SK-N-SH (cell line): ENCODE results near the gene COBL. TPM values are rescaled to one million over a fixed set of nuclear protein-coding genes. Genes with fewer than 3 reads are reported as not detected.

Source experiments
- CTCF ChIA-PET: fragments of 300-600, 350-600 bp; formaldehyde crosslinking; extraction: SDS; loops from one replicate; lab custom pipeline; 2021; lab: Yijun Ruan, JAX
- POLR2A ChIA-PET: fragments of 350-600 bp; sonication (Branson Sonifier 250); formaldehyde crosslinking; extraction: SDS; loops from one replicate; lab custom pipeline; 2020; ENCODE audit warnings: antibody characterized with exemption, inconsistent platforms; lab: Yijun Ruan, JAX
- DNase-seq: peaks from one replicate; pipeline ENCODE4 v3.0.0; 2012
- H2AFZ ChIP-seq: fragments of 200-600 bp; sonication (generic); 2 replicates; pipeline ENCODE4 v1.8.1; 2016; ENCODE audit warnings: antibody characterized with exemption, mild to moderate bottlenecking, low read depth
- H3F3A ChIP-seq: fragments of 200-600 bp; sonication (generic); replicated peaks from 2 replicates; pipeline ENCODE3; 2016; ENCODE audit warnings: antibody characterized with exemption, mild to moderate bottlenecking; ENCODE audit not compliant: insufficient read depth
- H3K27ac ChIP-seq, 2 experiments: fragments of 200-500 bp in 1 of 2; fragments of 200-600 bp in 1 of 2; sonication (Bioruptor generic) in 1 of 2; sonication (generic), shearing (Covaris generic) in 1 of 2; 2 replicates each; pipeline versions ENCODE4 v1.5.1 to v1.6.1; 2014 to 2016; ENCODE audit warnings: low read depth in 2 of 2, inconsistent platforms in 1 of 2, low read length in 1 of 2, mild to moderate bottlenecking in 1 of 2, mixed read lengths in 1 of 2
- H3K27me3 ChIP-seq: fragments of 200-600 bp; sonication (generic), shearing (Covaris generic); 2 replicates; pipeline ENCODE4 v1.6.1; 2016; ENCODE audit warnings: mixed run types; ENCODE audit not compliant: insufficient read depth
- H3K36me3 ChIP-seq, 2 experiments: fragments of 200-500 bp in 1 of 2; fragments of 200-600 bp in 1 of 2; sonication (Bioruptor generic) in 1 of 2; sonication (generic) in 1 of 2; replicated peaks in 1 of 2; 2 replicates each; pipeline versions ENCODE3 to v1.5.1; 2014 to 2016; ENCODE audit warnings: low read length in 1 of 2, mild to moderate bottlenecking in 1 of 2; ENCODE audit not compliant: insufficient read depth in 2 of 2, control insufficient read depth in 1 of 2
- H3K4me1 ChIP-seq, 2 experiments: fragments of 200-500 bp in 1 of 2; fragments of 200-600 bp in 1 of 2; sonication (Bioruptor generic) in 1 of 2; sonication (generic), shearing (Covaris generic) in 1 of 2; 2 replicates each; pipeline versions ENCODE4 v1.5.1 to v1.6.1; 2014 to 2016; ENCODE audit warnings: low read depth in 1 of 2, low read length in 1 of 2, mixed run types in 1 of 2; ENCODE audit not compliant: insufficient read depth in 2 of 2, control insufficient read depth in 1 of 2
- H3K4me2 ChIP-seq: fragments of 200-600 bp; sonication (generic), shearing (Covaris generic); 2 replicates; pipeline ENCODE4 v1.6.1; 2017; ENCODE audit warnings: mixed run types
- H3K4me3 ChIP-seq, 2 experiments: fragments of 200-500 bp in 1 of 2; fragments of 200-600 bp in 1 of 2; sonication (Bioruptor generic) in 1 of 2; sonication (generic), shearing (Covaris generic) in 1 of 2; 2 replicates each; pipeline versions ENCODE4 v1.5.1 to v1.8.1; 2014 to 2016; ENCODE audit warnings: low read depth in 2 of 2, inconsistent platforms in 1 of 2, low read length in 1 of 2, mild to moderate bottlenecking in 1 of 2, mixed read lengths in 1 of 2, moderate library complexity in 1 of 2
- H3K79me2 ChIP-seq: fragments of 200-600 bp; sonication (generic); 2 replicates; pipeline ENCODE4 v1.8.1; 2017; ENCODE audit warnings: mild to moderate bottlenecking; ENCODE audit not compliant: insufficient read depth
- H3K9ac ChIP-seq: fragments of 200-600 bp; sonication (generic); 2 replicates; pipeline ENCODE4 v1.6.1; 2017; ENCODE audit warnings: mixed run types
- H3K9me2 ChIP-seq: fragments of 200-600 bp; sonication (generic); 2 replicates; pipeline ENCODE4 v1.6.1; 2017; ENCODE audit warnings: mixed run types
- H3K9me3 ChIP-seq: fragments of 200-600 bp; sonication (generic); 2 replicates; pipeline ENCODE4 v1.6.1; 2017; ENCODE audit warnings: mixed run types, mild to moderate bottlenecking, moderate library complexity
- H4K20me1 ChIP-seq: fragments of 200-600 bp; sonication (generic); 2 replicates; pipeline ENCODE4 v1.6.1; 2017; ENCODE audit warnings: mild to moderate bottlenecking, mixed run types; ENCODE audit not compliant: insufficient read depth
- CTCF ChIP-seq: fragments of 200-600 bp; sonication (generic); IDR thresholded peaks from 2 replicates; pipeline ENCODE4 v1.6.1; 2017; ENCODE audit warnings: antibody characterized with exemption, mild to moderate bottlenecking, moderate library complexity
- ELF1 ChIP-seq: IDR thresholded peaks from 2 replicates; pipeline ENCODE4 v1.4.0; 2012
- FOSL2 ChIP-seq: IDR thresholded peaks from 2 replicates; pipeline ENCODE4 v1.4.0; 2012; ENCODE audit warnings: low read depth, mild to moderate bottlenecking, moderate library complexity, borderline replicate concordance
- GABPA ChIP-seq: IDR thresholded peaks from 2 replicates; pipeline ENCODE4 v1.4.0; 2012; ENCODE audit warnings: low read depth, mild to moderate bottlenecking
- GATA2 ChIP-seq: sonication (generic); formaldehyde crosslinking; IDR thresholded peaks from 2 replicates; pipeline ENCODE4 v1.5.0; 2020; ENCODE audit warnings: mild to moderate bottlenecking, missing genetic modification reagents
- JUND ChIP-seq: IDR thresholded peaks from 2 replicates; pipeline ENCODE4 v1.4.0; 2012
- MEF2A ChIP-seq: IDR thresholded peaks from 2 replicates; pipeline ENCODE4 v1.4.0; 2012; ENCODE audit warnings: low read depth, borderline replicate concordance
- NRF1 ChIP-seq: IDR thresholded peaks from 2 replicates; pipeline ENCODE4 v1.6.1; 2012; ENCODE audit warnings: low read depth, mild to moderate bottlenecking, low read length
- RAD21 ChIP-seq: IDR thresholded peaks from 2 replicates; pipeline ENCODE4 v1.6.1; 2012; ENCODE audit warnings: mild to moderate bottlenecking, low read length
- SMC3 ChIP-seq: IDR thresholded peaks from 2 replicates; pipeline ENCODE4 v1.6.1; 2012; ENCODE audit warnings: low read depth, low read length, improper control_type of control experiment
- TCF12 ChIP-seq: IDR thresholded peaks from 2 replicates; pipeline ENCODE4 v1.4.0; 2012
- WGBS: methylation state at CpG from one replicate; pipeline ENCODE4 v1.1.6; 2017; ENCODE audit warnings: low lambda C conversion rate; 5-methylcytosine and 5-hydroxymethylcytosine counted together
- polyA plus RNA-seq, 3 experiments: library from polyadenylated mRNA; depleted of rRNA; stranded (reverse); fragments of >200 nt; gene quantifications; 2 replicates each; pipeline ENCODE4 v1.2.3, GENCODE V29; 2012

Gene COBL
- polyA plus RNA-seq, 1 of the 3 experiments (the other 2 are of a cell fraction) = under 0.01 TPM

- TF ChIP-seq CTCF (no peak), FOSL2 (no peak)
These were observed 39.6 kb downstream of the COBL start (continued) for GRCh38 chr7:51276967-51277366.

DNA sequence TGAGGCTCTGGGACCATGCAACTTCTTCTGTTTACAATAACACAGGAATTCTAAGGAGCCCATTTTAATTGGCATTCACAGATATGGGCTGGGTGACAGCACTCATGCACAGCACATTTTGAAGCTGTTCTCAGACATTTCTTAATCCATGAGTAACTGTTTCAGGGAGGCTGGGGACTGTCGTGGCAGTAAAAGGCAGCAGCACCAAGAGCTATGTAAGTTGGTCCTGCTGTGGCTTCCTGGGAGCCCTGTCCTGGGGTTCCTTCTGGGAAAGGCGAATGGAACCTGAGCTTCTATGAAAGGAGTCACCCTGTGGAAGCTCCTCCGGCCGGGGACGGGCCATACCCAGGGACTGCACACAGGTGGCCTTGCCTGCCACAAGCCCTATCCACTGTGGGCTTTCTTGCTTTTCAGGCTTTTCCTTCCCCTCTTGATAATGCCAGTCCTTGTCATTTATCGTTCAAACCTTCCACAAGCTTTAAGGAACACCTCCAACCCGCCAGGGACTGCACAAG lies 40.5 kb downstream of the COBL start:
- no peaks in the 10 kb centered on the region for H3K27me3 ChIP-seq
- no peak overlapping the region for H2AFZ ChIP-seq
- H3K4me2 ChIP-seq = no peak overlapping the region
- H3F3A ChIP-seq = no peaks in the 10 kb centered on the region
- ChIA-PET POLR2A (no interaction called here), CTCF (interaction anchor here (0.8 kb wide), 1 partner anchor 155 kb away, joined by 3 read pairs; no protein-coding TSS in a partner anchor)
- no peaks in the 10 kb centered on the region for H3K4me1 ChIP-seq
- no peak overlapping the region for H3K9ac ChIP-seq
- 34% methylated on average over 7 of the region's 7 CpGs for WGBS
- no peak for DNase-seq
- H3K36me3 ChIP-seq = no peaks in the 10 kb centered on the region
- no peaks in the 10 kb centered on the region for H3K9me3 ChIP-seq
- TF ChIP-seq JUND = no peak
- no peak for TF ChIP-seq GATA2
- TF ChIP-seq CTCF = no peak
- TF ChIP-seq, all 33 proteins: peak for 0
- no peaks in the 10 kb centered on the region for H3K79me2 ChIP-seq
- H3K4me3 ChIP-seq = no peak overlapping the region
- H3K9me2 ChIP-seq = no peaks in the 10 kb centered on the region
- H3K27ac ChIP-seq = no peak overlapping the region
- no peaks in the 10 kb centered on the region for H4K20me1 ChIP-seq

DNA sequence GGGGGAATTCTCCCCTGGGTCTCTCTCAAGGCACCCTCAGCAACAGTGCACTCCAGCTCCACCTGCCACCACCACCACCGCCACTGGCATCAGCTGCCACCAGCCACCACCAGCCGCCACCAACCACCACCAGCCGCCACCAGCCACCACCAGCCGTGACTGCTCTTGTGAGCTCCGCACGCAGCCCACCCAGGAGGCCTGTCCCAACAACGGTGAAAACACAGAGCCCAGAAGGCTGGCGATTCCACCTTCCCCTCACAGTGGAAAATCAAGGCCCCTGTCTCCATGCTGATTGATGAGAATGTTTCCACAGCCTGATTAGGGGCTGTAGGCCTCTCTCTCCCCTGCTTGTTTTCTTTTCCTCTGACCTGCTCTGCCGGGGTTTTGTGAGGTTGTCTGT lies 41.1 kb downstream of the COBL start:
- Histone ChIP-seq H3K9ac (no peak overlapping the region), H3K9me2 (no peaks in the 10 kb centered on the region), H3K4me3 (no peak overlapping the region), H3K4me1 (no peaks in the 10 kb centered on the region), H2AFZ (no peak overlapping the region), H3F3A (no peaks in the 10 kb centered on the region), H3K27me3 (no peaks in the 10 kb centered on the region), H3K27ac (no peak overlapping the region), H4K20me1 (no peaks in the 10 kb centered on the region), H3K4me2 (no peak overlapping the region), H3K79me2 (no peaks in the 10 kb centered on the region), H3K9me3 (no peaks in the 10 kb centered on the region), H3K36me3 (no peaks in the 10 kb centered on the region)
- TF ChIP-seq ELF1 = no peak
- no peak for TF ChIP-seq GABPA
- no peak for TF ChIP-seq TCF12
- TF ChIP-seq MEF2A = no peak
- no peak for TF ChIP-seq RAD21
- no peak for TF ChIP-seq NRF1
- TF ChIP-seq SMC3 = no peak
- no peak for DNase-seq
- ChIA-PET CTCF (no interaction called here), POLR2A (no interaction called here)
- WGBS = 42% methylated on average over 8 of the region's 9 CpGs
